HEK293T (cell line): ENCODE results near the gene LAMTOR3.

Experiments
- ARNT ChIP-seq: fragments of 450-650 bp; IDR thresholded peaks from 2 replicates; pipeline ENCODE4 v1.6.1; 2017; ENCODE audit warnings: mild to moderate bottlenecking
- BHLHE40 ChIP-seq: fragments of 450-650 bp; IDR thresholded peaks from 2 replicates; pipeline ENCODE4 v1.6.1; 2016; ENCODE audit warnings: mild to moderate bottlenecking, moderate library complexity, borderline replicate concordance
- CTBP1 ChIP-seq: fragments of 450-650 bp; IDR thresholded peaks from 2 replicates; pipeline ENCODE4 v1.6.1; 2016; ENCODE audit warnings: borderline replicate concordance
- ELF4 ChIP-seq: fragments of 450-650 bp; IDR thresholded peaks from 2 replicates; pipeline ENCODE4 v1.6.1; 2017; ENCODE audit warnings: antibody characterized with exemption
- FOXA1 ChIP-seq: fragments of 450-650 bp; IDR thresholded peaks from 2 replicates; pipeline ENCODE4 v1.6.1; 2016; ENCODE audit warnings: mild to moderate bottlenecking
- SP1 ChIP-seq: fragments of 450-650 bp; IDR thresholded peaks from 2 replicates; pipeline ENCODE4 v1.6.1; 2017

GRCh38 chr4:99938243-99938753 lies 44.1 kb upstream of the LAMTOR3 start:
- TF ChIP-seq FOXA1 (no peak), ARNT (no peak), ELF4 (no peak), CTBP1 (no peak), BHLHE40 (no peak), SP1 (no peak)
